Activated T-helper 17 cell treated with anti-CD3 and anti-CD28 coated beads, Interleukin-2, amount 50 U/mL, for 72 hours (primary cell): ENCODE data around the gene AKAP3. TPM values are rescaled to one million over a fixed set of nuclear protein-coding genes. Genes with fewer than 3 reads are reported as not detected.
A peak's percentile ranks its signal among the peaks of the same experiment; 100 is the strongest.

Source experiments
- ATAC-seq: fragments of 150-1000 bp; cut with Tn5 transposase; replicated peaks from 2 replicates; pipeline ENCODE4 v1.10.0; 2021; ENCODE audit warnings: mild to moderate bottlenecking, moderate library complexity
- H3K27ac Mint-ChIP-seq: one replicate; pipeline ENCODE4 v1.8.0; 2022; ENCODE audit warnings: mixed read lengths
- H3K27me3 Mint-ChIP-seq: one replicate; pipeline ENCODE4 v1.8.0; 2022; ENCODE audit warnings: mixed read lengths
- H3K36me3 Mint-ChIP-seq: one replicate; pipeline ENCODE4 v1.8.0; 2022; ENCODE audit warnings: low read depth, mild to moderate bottlenecking, mixed read lengths
- H3K4me1 Mint-ChIP-seq: one replicate; pipeline ENCODE4 v1.8.0; 2022; ENCODE audit warnings: mixed read lengths
- H3K4me3 Mint-ChIP-seq: one replicate; pipeline ENCODE4 v1.8.0; 2022; ENCODE audit warnings: mild to moderate bottlenecking, mixed read lengths
- H3K9me3 Mint-ChIP-seq: one replicate; pipeline ENCODE4 v1.8.0; 2022; ENCODE audit warnings: mixed read lengths
- total RNA-seq, 2 donors: library from RNA; stranded (reverse); gene quantifications; one replicate each; pipeline ENCODE4 v1.2.3, GENCODE V29; 2022

The AKAP3 gene
- total RNA-seq, 2 donors from 2014 or later: 1.6 to 1.7 TPM

DNA sequence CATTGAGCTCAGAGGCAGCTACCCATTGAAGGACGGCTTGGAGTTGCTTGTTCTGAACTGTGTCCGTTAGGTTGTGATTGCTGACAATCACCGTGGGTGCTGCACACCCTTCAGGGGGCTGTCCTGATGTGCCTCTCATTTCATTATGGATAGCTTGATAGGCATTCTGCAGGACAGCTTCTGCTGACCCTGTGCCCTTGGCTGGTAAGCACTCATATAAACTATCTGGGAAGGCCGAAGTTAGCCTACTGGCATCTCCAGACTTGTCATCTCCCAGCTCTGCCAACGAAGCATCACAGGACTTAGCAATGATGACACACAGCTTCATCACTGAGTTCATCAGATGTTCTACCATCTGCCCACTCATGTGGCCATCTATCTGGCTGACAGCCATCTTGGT lies 22.3 kb downstream of the AKAP3 start:
- Mint-ChIP-seq H3K4me1 (no peaks in the 10 kb centered on the region), H3K27me3 (no peaks in the 10 kb centered on the region), H3K27ac (no peak overlapping the region), H3K4me3 (no peak overlapping the region), H3K9me3 (no peaks in the 10 kb centered on the region), H3K36me3 (no peaks in the 10 kb centered on the region)
- ATAC-seq: no peak

GRCh38 chr12:4621511-4621910 lies 27.3 kb downstream of the AKAP3 start:
- H3K9me3 Mint-ChIP-seq: no peaks in the 10 kb centered on the region
- no peak overlapping the region for H3K4me3 Mint-ChIP-seq
- H3K27ac Mint-ChIP-seq: no peak overlapping the region
- no peaks in the 10 kb centered on the region for H3K36me3 Mint-ChIP-seq
- no peaks in the 10 kb centered on the region for H3K4me1 Mint-ChIP-seq
- ATAC-seq: no peak
- H3K27me3 Mint-ChIP-seq: no peaks in the 10 kb centered on the region

- H3K36me3 Mint-ChIP-seq: peaks cover 45% of the 10 kb centered on the region
- no peaks in the 10 kb centered on the region for H3K9me3 Mint-ChIP-seq
- no peak overlapping the region for H3K27ac Mint-ChIP-seq
- no peaks in the 10 kb centered on the region for H3K27me3 Mint-ChIP-seq
- no peak for ATAC-seq
- no peaks in the 10 kb centered on the region for H3K4me1 Mint-ChIP-seq
- H3K4me3 Mint-ChIP-seq: no peak overlapping the region
These were observed 33.2 kb downstream of the AKAP3 start for GRCh38 chr12:4615667-4616066.

DNA sequence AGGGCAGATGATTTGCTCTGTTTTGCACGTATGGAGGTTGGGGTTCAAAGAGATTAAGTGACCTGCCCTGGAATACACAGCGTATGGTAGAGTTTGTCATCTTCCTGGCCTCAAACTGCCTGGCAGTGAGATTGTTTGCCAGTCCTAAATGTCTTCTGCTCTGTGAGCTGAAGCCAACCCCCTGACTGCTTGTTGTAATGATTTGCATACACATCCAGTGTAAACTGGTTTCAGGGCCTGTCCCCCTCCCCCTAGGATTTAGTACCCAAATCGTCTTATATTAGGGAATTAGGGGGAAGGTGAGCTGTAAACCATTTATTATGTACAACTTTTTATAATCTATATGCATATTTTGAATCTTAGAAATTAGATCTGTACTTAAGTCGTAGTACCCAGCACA lies 38.4 kb downstream of the AKAP3 start:
- Mint-ChIP-seq H3K36me3 (peaks cover 57% of the 10 kb centered on the region), H3K27me3 (no peaks in the 10 kb centered on the region), H3K9me3 (no peaks in the 10 kb centered on the region), H3K27ac (peak overlapping the region; percentile 41), H3K4me1 (no peaks in the 10 kb centered on the region), H3K4me3 (no peak overlapping the region)
- ATAC-seq: no peak

- no peaks in the 10 kb centered on the region for H3K27me3 Mint-ChIP-seq
- no peak overlapping the region for H3K27ac Mint-ChIP-seq
- H3K9me3 Mint-ChIP-seq: no peaks in the 10 kb centered on the region
- H3K36me3 Mint-ChIP-seq: peaks cover 43% of the 10 kb centered on the region
- ATAC-seq: no peak
- no peak overlapping the region for H3K4me3 Mint-ChIP-seq
- peaks cover 4% of the 10 kb centered on the region for H3K4me1 Mint-ChIP-seq
These were observed 39.8 kb downstream of the AKAP3 start for GRCh38 chr12:4609071-4609470.

DNA sequence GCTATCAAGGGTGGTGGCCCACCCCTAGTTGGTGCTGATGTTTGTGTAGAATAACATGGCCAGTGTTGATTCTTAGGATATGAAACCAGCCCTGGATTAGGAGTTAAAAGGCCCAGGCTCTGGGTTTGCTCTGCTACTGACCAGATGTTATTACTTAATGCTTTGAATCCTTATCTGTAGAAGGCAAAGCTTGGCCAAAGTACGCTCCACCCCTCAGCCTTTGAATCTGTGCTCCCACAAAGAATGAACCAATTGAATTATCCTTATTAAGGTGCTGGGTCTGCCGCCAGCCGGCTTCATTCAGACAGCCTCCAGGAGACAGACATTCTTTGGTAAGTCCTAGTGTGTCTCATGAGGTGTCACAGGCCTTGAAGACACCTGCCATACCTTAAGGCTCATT lies 41.8 kb downstream of the AKAP3 start:
- Mint-ChIP-seq H3K27me3 (peaks cover 9% of the 10 kb centered on the region), H3K9me3 (no peaks in the 10 kb centered on the region), H3K36me3 (peaks cover 26% of the 10 kb centered on the region), H3K4me1 (peaks cover 4% of the 10 kb centered on the region), H3K4me3 (no peak overlapping the region), H3K27ac (no peak overlapping the region)
- no peak for ATAC-seq

GRCh38 chr12:4604684-4605193 lies 44.1 kb downstream of the AKAP3 start:
- Mint-ChIP-seq H3K36me3 (peaks cover 4% of the 10 kb centered on the region), H3K27ac (peak overlapping the region; percentile 79), H3K9me3 (no peaks in the 10 kb centered on the region), H3K4me1 (peaks cover 4% of the 10 kb centered on the region), H3K4me3 (peak overlapping the region; percentile 90), H3K27me3 (peaks cover 9% of the 10 kb centered on the region)
- peak; percentile 96 for ATAC-seq

GRCh38 chr12:4603946-4604345 lies 44.9 kb downstream of the AKAP3 start:
- Mint-ChIP-seq H3K27ac (no peak overlapping the region), H3K27me3 (peaks cover 9% of the 10 kb centered on the region), H3K36me3 (no peaks in the 10 kb centered on the region), H3K9me3 (no peaks in the 10 kb centered on the region), H3K4me3 (no peak overlapping the region), H3K4me1 (peaks cover 4% of the 10 kb centered on the region)
- ATAC-seq: no peak

DNA sequence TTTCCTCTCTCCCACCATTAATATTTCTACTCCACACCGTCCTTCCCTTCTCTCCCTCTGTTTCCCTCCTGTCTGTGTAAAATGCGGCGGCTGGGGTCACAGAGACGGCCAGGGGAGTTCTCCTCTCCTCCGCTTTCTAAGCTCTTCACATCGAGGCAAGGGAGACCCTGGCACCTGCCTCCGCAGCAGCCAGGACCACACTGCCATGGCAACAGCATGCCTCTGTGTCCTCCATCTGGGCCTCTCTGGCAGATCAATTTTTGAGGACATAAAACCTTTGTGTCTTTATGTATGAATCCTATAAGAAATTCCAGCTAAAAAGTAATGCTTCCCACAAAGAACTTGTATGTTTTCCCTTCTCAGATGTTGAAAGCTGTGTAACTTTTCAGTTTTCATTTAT lies 45.4 kb downstream of the AKAP3 start:
- H3K4me1 Mint-ChIP-seq: peaks cover 4% of the 10 kb centered on the region
- H3K27me3 Mint-ChIP-seq: peaks cover 9% of the 10 kb centered on the region
- H3K27ac Mint-ChIP-seq: no peak overlapping the region
- H3K9me3 Mint-ChIP-seq: no peaks in the 10 kb centered on the region
- H3K36me3 Mint-ChIP-seq: no peaks in the 10 kb centered on the region
- H3K4me3 Mint-ChIP-seq: no peak overlapping the region
- ATAC-seq: no peak

DNA sequence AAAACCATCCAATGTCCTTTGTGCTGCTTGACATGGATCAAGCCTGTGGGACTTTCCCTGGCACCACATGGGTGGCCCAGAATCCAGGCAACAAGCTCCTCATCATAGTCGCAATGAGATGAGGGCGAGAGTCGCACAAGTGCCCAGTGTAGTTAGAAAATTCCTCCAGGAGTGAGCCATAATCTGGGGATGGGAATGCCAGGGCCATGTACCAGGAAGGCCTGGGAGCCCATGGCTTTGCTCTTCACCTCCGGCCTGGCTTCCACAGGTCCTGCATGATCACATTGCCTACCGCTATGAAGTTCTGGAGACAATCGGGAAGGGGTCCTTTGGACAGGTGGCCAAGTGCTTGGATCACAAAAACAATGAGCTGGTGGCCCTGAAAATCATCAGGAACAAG lies 53.0 kb downstream of the AKAP3 start:
- Mint-ChIP-seq H3K4me3 (no peak overlapping the region), H3K9me3 (no peaks in the 10 kb centered on the region), H3K36me3 (no peaks in the 10 kb centered on the region), H3K27me3 (peaks cover 6% of the 10 kb centered on the region), H3K4me1 (no peaks in the 10 kb centered on the region), H3K27ac (no peak overlapping the region)
- no peak for ATAC-seq

GRCh38 chr12:4591180-4591687 lies 57.6 kb downstream of the AKAP3 start:
- Mint-ChIP-seq H3K36me3 (no peaks in the 10 kb centered on the region), H3K27ac (no peak overlapping the region), H3K27me3 (peaks cover 13% of the 10 kb centered on the region), H3K4me1 (no peaks in the 10 kb centered on the region), H3K9me3 (no peaks in the 10 kb centered on the region), H3K4me3 (no peak overlapping the region)
- no peak for ATAC-seq

DNA sequence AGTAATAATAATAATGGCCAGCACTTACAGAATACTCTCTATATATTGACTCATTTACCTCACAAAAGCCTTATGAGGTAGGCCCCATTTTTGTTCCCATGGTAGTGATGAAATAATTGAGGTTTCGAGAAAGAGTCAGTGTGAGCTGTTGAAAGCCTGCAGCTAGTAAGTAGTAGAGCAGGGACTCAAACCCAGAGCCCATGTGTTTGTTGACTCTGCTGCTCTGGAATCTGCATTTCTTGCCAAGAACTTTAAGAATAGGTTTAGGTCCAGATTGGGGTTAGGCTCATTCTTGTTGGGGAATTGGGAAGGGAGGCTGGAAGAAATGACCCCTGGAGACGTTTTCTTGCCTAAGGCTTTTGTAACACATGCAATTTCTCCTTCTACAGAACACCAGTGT lies 58.9 kb downstream of the AKAP3 start:
- no peak for ATAC-seq
- Mint-ChIP-seq H3K27me3 (peaks cover 10% of the 10 kb centered on the region), H3K27ac (no peak overlapping the region), H3K9me3 (no peaks in the 10 kb centered on the region), H3K4me3 (no peak overlapping the region), H3K4me1 (no peaks in the 10 kb centered on the region), H3K36me3 (no peaks in the 10 kb centered on the region)

DNA sequence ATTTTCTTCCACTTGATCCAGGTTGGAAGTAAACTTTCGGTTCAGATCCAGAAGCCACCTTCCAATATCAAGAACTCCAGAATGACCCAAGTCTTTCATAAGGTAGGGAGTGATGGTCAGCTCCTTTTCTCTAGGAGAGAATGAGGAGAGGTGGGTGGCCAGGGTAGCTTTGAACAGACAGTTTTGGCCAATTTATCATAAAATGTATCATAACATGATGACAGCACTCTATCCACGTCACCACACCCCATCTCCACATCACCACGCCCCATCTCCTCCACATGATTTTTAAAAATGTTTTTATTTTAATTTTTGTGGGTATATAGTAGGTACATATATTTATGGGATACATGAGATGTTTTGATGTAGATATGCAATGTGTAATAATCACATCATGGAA lies 59.9 kb downstream of the AKAP3 start:
- Mint-ChIP-seq H3K27me3 (peaks cover 10% of the 10 kb centered on the region), H3K36me3 (no peaks in the 10 kb centered on the region), H3K4me1 (no peaks in the 10 kb centered on the region), H3K4me3 (no peak overlapping the region), H3K9me3 (no peaks in the 10 kb centered on the region), H3K27ac (no peak overlapping the region)
- no peak for ATAC-seq

DNA sequence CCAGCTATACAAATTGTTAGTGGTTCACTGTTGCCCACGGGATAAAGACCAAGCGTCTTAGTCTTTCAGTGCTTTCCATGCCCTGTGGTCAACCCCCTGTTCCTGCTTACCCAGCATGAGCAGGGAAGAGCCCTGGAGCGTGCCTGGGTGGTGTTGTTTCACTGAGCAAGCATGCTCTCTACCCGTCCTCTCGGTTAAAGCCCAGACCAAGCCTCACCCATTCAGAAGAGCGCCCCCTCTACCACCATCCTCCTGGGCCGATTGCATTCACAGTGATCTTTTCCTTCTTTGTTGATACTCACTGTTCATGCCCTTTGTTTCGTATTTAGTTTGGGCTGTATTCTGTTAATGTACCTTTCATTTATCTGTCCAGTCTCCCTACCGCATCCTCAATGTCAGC lies 61.7 kb downstream of the AKAP3 start:
- peaks cover 7% of the 10 kb centered on the region for H3K27me3 Mint-ChIP-seq
- H3K36me3 Mint-ChIP-seq: no peaks in the 10 kb centered on the region
- H3K27ac Mint-ChIP-seq: no peak overlapping the region
- H3K4me1 Mint-ChIP-seq: no peaks in the 10 kb centered on the region
- no peak overlapping the region for H3K4me3 Mint-ChIP-seq
- no peaks in the 10 kb centered on the region for H3K9me3 Mint-ChIP-seq
- no peak for ATAC-seq

DNA sequence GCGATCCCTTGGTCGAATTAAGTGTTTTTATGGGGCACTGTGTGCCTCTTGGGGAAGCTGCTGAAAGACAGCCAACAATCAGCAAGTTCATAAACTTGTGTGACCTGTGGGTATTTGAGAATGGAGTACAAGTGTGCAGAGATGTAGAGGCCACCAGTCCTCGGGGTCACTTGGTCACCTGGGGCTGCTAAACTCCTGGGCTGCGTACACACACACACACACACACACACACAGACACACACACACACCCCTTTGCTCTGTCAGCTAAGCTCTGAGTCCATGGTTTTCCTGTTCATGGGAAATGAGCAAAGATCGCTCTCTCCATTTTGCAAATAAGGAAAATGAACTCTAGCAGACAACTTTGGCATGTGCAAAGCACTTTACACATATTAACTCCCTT lies 62.4 kb downstream of the AKAP3 start:
- no peak overlapping the region for H3K4me3 Mint-ChIP-seq
- H3K27ac Mint-ChIP-seq: no peak overlapping the region
- no peak for ATAC-seq
- H3K27me3 Mint-ChIP-seq: peaks cover 7% of the 10 kb centered on the region
- H3K4me1 Mint-ChIP-seq: no peaks in the 10 kb centered on the region
- no peaks in the 10 kb centered on the region for H3K36me3 Mint-ChIP-seq
- H3K9me3 Mint-ChIP-seq: no peaks in the 10 kb centered on the region

DNA sequence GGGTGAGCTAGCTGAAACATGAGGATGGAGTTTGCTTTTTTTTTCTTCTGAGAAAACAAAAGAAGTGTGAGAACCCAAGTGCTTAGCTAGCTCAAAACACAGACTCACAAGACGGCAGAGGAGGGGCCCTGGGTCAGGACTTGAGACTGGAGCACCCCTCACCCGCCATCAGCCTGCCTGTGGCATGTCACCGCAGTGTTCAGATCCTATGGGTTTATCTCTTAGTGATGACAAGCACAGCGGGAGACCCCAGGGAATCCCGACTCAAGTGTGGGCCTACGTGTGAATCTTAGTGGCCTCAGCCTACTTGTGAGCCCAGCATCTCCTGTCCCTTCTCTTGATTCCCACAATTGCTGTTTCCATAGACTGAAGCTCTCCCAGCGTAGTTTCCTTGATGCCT lies 64.0 kb downstream of the AKAP3 start:
- no peak overlapping the region for H3K4me3 Mint-ChIP-seq
- no peaks in the 10 kb centered on the region for H3K9me3 Mint-ChIP-seq
- H3K36me3 Mint-ChIP-seq: no peaks in the 10 kb centered on the region
- ATAC-seq: no peak
- H3K27me3 Mint-ChIP-seq: peaks cover 7% of the 10 kb centered on the region
- H3K27ac Mint-ChIP-seq: no peak overlapping the region
- H3K4me1 Mint-ChIP-seq: no peaks in the 10 kb centered on the region
